Left lung (tissue), 10 donors: ENCODE data around the gene MAN1C1. TPM values are rescaled to one million over a fixed set of nuclear protein-coding genes. Genes with fewer than 3 reads are reported as not detected.
A peak's percentile ranks its signal among the peaks of the same experiment; 100 is the strongest.

ENCODE experiments used
- ATAC-seq: fragments of 200-7000 bp; cut with Tn5 transposase; one replicate; pipeline ENCODE4 v1.9.1; 2020; ENCODE audit warnings: moderate library complexity
- DNase-seq, 4 donors: peaks; one replicate each; pipeline ENCODE4 v3.0.0-alpha.2; 2013 to 2020
- H3K27ac ChIP-seq, 2 donors: fragments of 200-600 bp; sonication (generic) in 1 of 2; one replicate each; pipeline versions ENCODE4 v1.5.0 to v1.8.0; 2020 to 2021
- H3K27me3 ChIP-seq, 2 donors: fragments of 200-600 bp; sonication (generic) in 1 of 2; one replicate each; pipeline versions ENCODE4 v1.5.0 to v1.8.0; 2020 to 2021
- H3K36me3 ChIP-seq, 2 donors: fragments of 200-600 bp; sonication (generic) in 1 of 2; one replicate each; pipeline versions ENCODE4 v1.5.0 to v1.8.0; 2020 to 2021
- H3K4me1 ChIP-seq, 2 donors: fragments of 200-600 bp; one replicate each; pipeline ENCODE4 v1.8.0; 2021
- H3K4me3 ChIP-seq, 2 donors: fragments of 200-600 bp; sonication (generic) in 1 of 2; one replicate each; pipeline versions ENCODE4 v1.5.0 to v1.8.0; 2020 to 2021; ENCODE audit warnings: mild to moderate bottlenecking in 1 of 2
- H3K9me3 ChIP-seq, 2 donors: fragments of 200-600 bp; sonication (generic) in 1 of 2; one replicate each; pipeline versions ENCODE4 v1.5.0 to v1.8.0; 2020 to 2021
- intact Hi-C, 2 donors: fragments of 100-400 bp; cut with DNase I; formaldehyde crosslinking; loops; one replicate each; pipeline versions ENCODE4 v1.11.2 to v1.14.2; 2022
- polyA plus RNA-seq, 6 donors: library from polyadenylated mRNA; unstranded; fragments of 120-200 nt; gene quantifications; one replicate each; pipeline ENCODE4 v1.2.1, GENCODE V29; 2013; ENCODE audit not compliant: insufficient read length in 6 of 6
- total RNA-seq, 2 donors: library from RNA; stranded (reverse); fragmentation: NEBNext Ultra II Directional; extraction: Animal tissue kit (Norgen Biotek cat#: 25700); gene quantifications; one replicate each; pipeline ENCODE4 v1.2.1, GENCODE V29; 2021
- TF ChIP-seq, protein P1 (sequence below), 2 donors: fragments of 200-600 bp; sonication (generic) in 1 of 2; IDR thresholded peaks; one replicate each; pipeline versions ENCODE4 v1.5.0 to v1.8.0; 2021; ENCODE audit warnings: antibody characterized with exemption in 2 of 2
- donor health status: DM: no; HTN: yes; CAD: no.
- donor health status: DM: no; HTN: no; CAD: no.

MAN1C1 gene
- total and polyA plus RNA-seq, 8 donors = 14.9 to 20.3 (median 16.1) TPM

DNA sequence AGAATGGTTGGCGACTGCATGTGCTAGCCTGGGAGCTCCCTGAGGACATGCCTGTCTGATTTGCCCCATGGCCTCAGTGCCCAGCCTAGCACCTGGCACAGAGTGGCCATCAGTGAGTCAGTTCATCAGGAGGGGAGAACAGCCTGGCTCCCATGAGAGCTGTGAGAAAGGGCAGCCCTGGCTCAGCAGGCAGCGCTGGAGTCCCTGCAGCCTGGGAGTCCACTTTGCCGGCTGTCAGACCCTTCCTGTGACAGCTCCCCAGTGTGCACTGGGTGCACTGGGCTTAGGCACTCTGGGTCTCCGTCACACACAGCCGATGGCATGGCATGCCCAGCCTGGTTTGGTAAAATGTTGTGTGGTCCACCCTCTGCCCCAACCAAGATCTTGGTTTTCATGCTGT lies 44.5 kb upstream of the MAN1C1 start:
- TF ChIP-seq, protein P1, sequence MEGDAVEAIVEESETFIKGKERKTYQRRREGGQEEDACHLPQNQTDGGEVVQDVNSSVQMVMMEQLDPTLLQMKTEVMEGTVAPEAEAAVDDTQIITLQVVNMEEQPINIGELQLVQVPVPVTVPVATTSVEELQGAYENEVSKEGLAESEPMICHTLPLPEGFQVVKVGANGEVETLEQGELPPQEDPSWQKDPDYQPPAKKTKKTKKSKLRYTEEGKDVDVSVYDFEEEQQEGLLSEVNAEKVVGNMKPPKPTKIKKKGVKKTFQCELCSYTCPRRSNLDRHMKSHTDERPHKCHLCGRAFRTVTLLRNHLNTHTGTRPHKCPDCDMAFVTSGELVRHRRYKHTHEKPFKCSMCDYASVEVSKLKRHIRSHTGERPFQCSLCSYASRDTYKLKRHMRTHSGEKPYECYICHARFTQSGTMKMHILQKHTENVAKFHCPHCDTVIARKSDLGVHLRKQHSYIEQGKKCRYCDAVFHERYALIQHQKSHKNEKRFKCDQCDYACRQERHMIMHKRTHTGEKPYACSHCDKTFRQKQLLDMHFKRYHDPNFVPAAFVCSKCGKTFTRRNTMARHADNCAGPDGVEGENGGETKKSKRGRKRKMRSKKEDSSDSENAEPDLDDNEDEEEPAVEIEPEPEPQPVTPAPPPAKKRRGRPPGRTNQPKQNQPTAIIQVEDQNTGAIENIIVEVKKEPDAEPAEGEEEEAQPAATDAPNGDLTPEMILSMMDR (IDR thresholded peaks at IDR 0.05) = no peak
- intact Hi-C loops = no loop called here
- no peaks in the 10 kb centered on the region for H3K27me3 ChIP-seq
- DNase-seq = no peak
- H3K36me3 ChIP-seq = peaks cover 0 to 6% of the 10 kb centered on the region in 2 donors
- H3K9me3 ChIP-seq = no peaks in the 10 kb centered on the region
- no peak overlapping the region for H3K27ac ChIP-seq
- peaks cover 11 to 20% of the 10 kb centered on the region in 2 donors for H3K4me1 ChIP-seq
- no peak for ATAC-seq
- no peak overlapping the region for H3K4me3 ChIP-seq

- intact Hi-C loops = no loop called here
- TF ChIP-seq, protein P1 (IDR thresholded peaks at IDR 0.05) = peak; percentile 71 to 73
- Histone ChIP-seq H3K27ac (no peak overlapping the region), H3K27me3 (no peaks in the 10 kb centered on the region), H3K4me3 (no peak overlapping the region), H3K36me3 (no peaks in the 10 kb centered on the region), H3K9me3 (no peaks in the 10 kb centered on the region), H3K4me1 (peaks cover 6 to 15% of the 10 kb centered on the region in 2 donors)
- DNase-seq (peak in 1 of 4 donors; percentile 81), ATAC-seq (peak; percentile 62)
These were observed 43.6 kb upstream of the MAN1C1 start for GRCh38 chr1:25572708-25573590.

DNA sequence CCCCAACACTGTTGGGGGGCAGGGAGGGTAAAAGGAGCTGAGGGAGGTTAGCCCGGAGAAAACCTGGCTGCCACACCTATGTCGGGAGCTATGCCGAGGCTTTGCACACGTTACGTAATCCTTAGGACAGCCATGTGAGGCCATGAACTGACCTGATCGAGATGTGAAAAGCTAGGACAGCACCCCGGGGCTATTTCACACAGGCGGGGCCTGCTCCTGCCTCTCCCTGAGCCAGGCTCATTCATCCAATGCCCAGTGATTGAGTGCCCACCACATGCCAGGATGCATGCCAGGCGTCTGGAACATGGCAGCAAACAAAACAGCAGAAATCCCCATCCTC lies 43.0 kb upstream of the MAN1C1 start:
- Histone ChIP-seq H3K4me1 (peaks cover 6 to 9% of the 10 kb centered on the region in 2 donors), H3K27me3 (no peaks in the 10 kb centered on the region), H3K36me3 (no peaks in the 10 kb centered on the region), H3K27ac (peak overlapping the region in 1 of 2 donors; percentile 29), H3K4me3 (no peak overlapping the region), H3K9me3 (no peaks in the 10 kb centered on the region)
- peak; percentile 83 for ATAC-seq
- DNase-seq = peak in 1 of 4 donors; percentile 50
- intact Hi-C loops = no loop called here
- TF ChIP-seq, protein P1 (IDR thresholded peaks at IDR 0.05) = no peak

DNA sequence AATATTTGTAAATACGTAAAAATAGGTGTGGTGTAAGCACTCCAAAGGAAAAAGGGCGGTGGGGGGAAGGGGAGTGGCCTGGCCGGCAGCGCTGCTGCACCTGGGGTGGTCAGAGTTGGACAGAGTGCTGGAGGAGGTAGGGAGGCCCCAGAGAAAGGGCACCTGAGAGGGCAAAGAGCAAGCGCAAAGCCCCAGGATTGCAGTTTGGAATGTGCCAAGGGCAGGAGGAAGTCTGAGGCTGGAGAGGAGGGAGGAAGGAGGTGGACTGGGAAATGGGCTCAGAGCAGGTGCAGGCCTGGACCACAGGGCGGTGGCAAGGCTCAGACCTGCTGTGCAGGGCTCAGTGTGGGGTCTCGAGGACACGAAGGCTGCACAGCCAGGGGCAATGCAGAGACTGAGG lies 42.6 kb upstream of the MAN1C1 start:
- peak; percentile 57 for ATAC-seq
- Histone ChIP-seq H3K36me3 (no peaks in the 10 kb centered on the region), H3K4me3 (no peak overlapping the region), H3K27ac (peak overlapping the region in 1 of 2 donors; percentile 29), H3K9me3 (no peaks in the 10 kb centered on the region), H3K4me1 (peaks cover 6 to 9% of the 10 kb centered on the region in 2 donors), H3K27me3 (no peaks in the 10 kb centered on the region)
- intact Hi-C loops = no loop called here
- TF ChIP-seq, protein P1 (IDR thresholded peaks at IDR 0.05) = no peak
- no peak for DNase-seq

DNA sequence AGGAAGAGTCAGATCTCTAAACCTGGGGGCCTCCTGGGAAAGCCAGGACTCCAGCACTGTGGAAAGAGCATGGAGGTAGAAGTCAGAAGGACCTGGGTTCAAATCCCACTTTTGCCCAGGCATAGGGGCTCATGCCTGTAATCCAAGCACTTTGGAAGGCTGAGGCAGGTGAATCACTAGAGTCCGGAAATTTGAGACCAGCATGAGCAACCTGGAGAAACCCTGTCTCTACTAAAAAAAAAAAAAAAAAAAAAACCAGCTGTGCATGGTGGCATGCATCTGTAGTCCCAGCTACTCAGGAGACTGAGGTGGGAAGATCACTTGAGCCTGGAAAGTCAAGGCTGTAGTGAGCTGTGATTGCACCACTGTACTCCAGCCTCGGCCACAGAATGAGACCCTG lies 41.4 kb upstream of the MAN1C1 start:
- H3K4me1 ChIP-seq = peaks cover 6 to 9% of the 10 kb centered on the region in 2 donors
- no peaks in the 10 kb centered on the region for H3K27me3 ChIP-seq
- H3K4me3 ChIP-seq = no peak overlapping the region
- no peak overlapping the region for H3K27ac ChIP-seq
- TF ChIP-seq, protein P1 (IDR thresholded peaks at IDR 0.05) = no peak
- H3K9me3 ChIP-seq = no peaks in the 10 kb centered on the region
- DNase-seq = no peak
- intact Hi-C loops = no loop called here
- no peak for ATAC-seq
- H3K36me3 ChIP-seq = no peaks in the 10 kb centered on the region
